Activated B cell treated with CpG ODN at 0.5 μM for 24 hours (primary cell): ENCODE results near the gene ABRAXAS1. TPM values are rescaled to one million over a fixed set of nuclear protein-coding genes. Genes with fewer than 3 reads are reported as not detected.
"Not testable (repeated sequence)": the region's sequence is repeated elsewhere in the genome, so short reads cannot be mapped to it uniquely, and the experiment has no call there.

Experiments used
- ATAC-seq: fragments of 200-7000 bp; cut with Tn5 transposase; one replicate; pipeline ENCODE4 v1.10.0; 2021; ENCODE audit warnings: low read depth, mild to moderate bottlenecking, moderate library complexity
- CTCF ChIA-PET: fragments of 350-600 bp; sonication (Branson Sonifier 250); formaldehyde crosslinking; loops from one replicate; lab custom pipeline; 2021; ENCODE audit warnings: antibody characterized with exemption; lab: Charles Lee
- POLR2A ChIA-PET: fragments of 350-600 bp; sonication (Branson Sonifier 250); formaldehyde crosslinking; loops from one replicate; lab custom pipeline; 2021; ENCODE audit warnings: antibody characterized with exemption; lab: Charles Lee
- DNase-seq: peaks from one replicate; pipeline ENCODE4 v3.0.0; 2022
- H3K27ac Mint-ChIP-seq: one replicate; pipeline ENCODE4 v1.8.0; 2020; ENCODE audit warnings: mixed read lengths
- H3K27me3 Mint-ChIP-seq: one replicate; pipeline ENCODE4 v1.8.0; 2021; ENCODE audit warnings: mixed read lengths
- H3K36me3 Mint-ChIP-seq: one replicate; pipeline ENCODE4 v1.8.0; 2021; ENCODE audit warnings: low read depth, mixed read lengths
- H3K4me1 Mint-ChIP-seq: one replicate; pipeline ENCODE4 v1.8.0; 2021; ENCODE audit warnings: mixed read lengths
- H3K4me3 Mint-ChIP-seq: one replicate; pipeline ENCODE4 v1.8.0; 2020; ENCODE audit warnings: mild to moderate bottlenecking, mixed read lengths
- H3K9me3 Mint-ChIP-seq: one replicate; pipeline ENCODE4 v1.8.0; 2020; ENCODE audit warnings: mixed read lengths
- intact Hi-C: fragments of 100-400 bp; cut with micrococcal nuclease; formaldehyde crosslinking; loops from one replicate; pipeline ENCODE4 v1.15.1; 2024
- total RNA-seq: library from RNA; stranded (reverse); gene quantifications from 2 replicates; pipeline ENCODE4 v1.2.3, GENCODE V29; 2022
- TF ChIP-seq, protein P1 (sequence below): fragments of 200-600 bp; IDR thresholded peaks from one replicate; pipeline ENCODE4 v1.8.0; 2022; ENCODE audit warnings: antibody characterized with exemption, mild to moderate bottlenecking

Gene ABRAXAS1
- total RNA-seq, 1 donor from 2014 or later = 23.5 TPM

DNA sequence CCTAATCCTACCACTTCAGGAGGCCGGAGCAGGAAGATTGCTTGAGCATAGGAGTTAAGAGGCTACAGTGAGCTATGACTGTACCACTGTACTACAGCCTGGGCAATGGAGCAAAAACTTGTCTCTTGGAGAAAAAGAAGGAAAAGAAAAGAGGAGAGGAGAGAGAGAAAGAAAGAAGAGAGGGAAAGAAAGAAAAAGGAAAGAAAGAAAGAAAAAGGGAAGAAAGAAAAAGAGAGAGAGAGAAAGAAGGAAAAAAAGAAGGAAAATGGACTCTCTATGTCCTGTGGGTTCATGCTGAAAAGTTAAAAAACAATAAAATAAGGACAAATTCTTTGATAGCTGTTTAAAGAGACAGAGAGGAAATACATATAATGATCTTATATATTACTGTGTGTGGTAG is 13.3 kb upstream of the ABRAXAS1 start:
- Mint-ChIP-seq H3K27ac (no peak overlapping the region), H3K4me3 (no peak overlapping the region)

DNA sequence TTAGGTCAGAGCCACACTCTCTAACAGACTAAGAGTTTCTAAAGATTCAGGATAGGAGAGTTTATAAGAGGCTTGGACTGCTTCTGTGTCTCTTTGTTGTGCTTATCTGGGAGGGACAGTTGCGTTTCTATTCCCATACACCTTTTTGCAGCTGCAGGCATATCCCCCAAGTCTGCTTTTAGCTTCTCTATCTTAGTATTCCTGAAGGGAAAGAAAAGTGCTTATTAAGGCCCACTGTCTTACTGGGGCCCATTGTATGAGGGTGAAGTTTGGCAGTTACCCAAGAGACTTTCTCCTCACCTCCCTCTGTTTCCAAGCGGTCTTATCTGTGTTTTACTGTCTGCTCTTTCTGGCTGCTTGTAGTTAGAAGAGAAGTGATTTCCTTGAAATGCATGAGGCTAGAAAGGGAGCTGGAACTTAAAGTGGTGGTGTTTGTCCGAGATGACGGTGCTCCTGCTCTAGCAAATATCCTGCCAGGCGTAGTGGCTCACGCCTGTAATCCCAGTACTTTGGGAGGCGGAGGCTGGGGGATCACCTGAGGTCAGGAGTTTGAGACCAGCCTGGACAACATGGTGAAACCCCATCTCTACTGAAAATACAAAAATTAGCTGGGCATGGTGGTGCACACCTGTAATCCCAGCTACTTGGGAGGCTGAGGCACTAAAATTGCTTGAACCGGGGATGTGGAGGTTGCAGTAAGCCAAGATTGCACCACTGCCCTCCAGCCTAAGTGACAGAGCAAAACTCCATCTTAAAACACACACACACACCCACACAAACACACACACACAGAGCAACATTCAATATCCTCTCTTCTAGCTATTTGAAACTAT is 11.4 kb upstream of the ABRAXAS1 start:
- DNase-seq, H3K36me3 Mint-ChIP-seq, intact Hi-C loops, POLR2A ChIA-PET, H3K4me3 Mint-ChIP-seq, ATAC-seq, H3K27ac Mint-ChIP-seq, H3K9me3 Mint-ChIP-seq, H3K4me1 Mint-ChIP-seq, H3K27me3 Mint-ChIP-seq, CTCF ChIA-PET: not testable (repeated sequence)

More for the DNA sequence above, 13.3 kb upstream of the ABRAXAS1 start:
- ChIA-PET POLR2A (interaction anchor here (0.7 kb wide), 1 partner anchor 148 kb away, joined by 5 read pairs; no protein-coding TSS in a partner anchor), CTCF (interaction anchor here (0.8 kb wide), 1 partner anchor 13 kb away, joined by 3 read pairs; the partner anchor contains the start of gene ABRAXAS1)
- DNase-seq = no peak
- no peaks in the 10 kb centered on the region for H3K9me3 Mint-ChIP-seq
- TF ChIP-seq, protein P1, sequence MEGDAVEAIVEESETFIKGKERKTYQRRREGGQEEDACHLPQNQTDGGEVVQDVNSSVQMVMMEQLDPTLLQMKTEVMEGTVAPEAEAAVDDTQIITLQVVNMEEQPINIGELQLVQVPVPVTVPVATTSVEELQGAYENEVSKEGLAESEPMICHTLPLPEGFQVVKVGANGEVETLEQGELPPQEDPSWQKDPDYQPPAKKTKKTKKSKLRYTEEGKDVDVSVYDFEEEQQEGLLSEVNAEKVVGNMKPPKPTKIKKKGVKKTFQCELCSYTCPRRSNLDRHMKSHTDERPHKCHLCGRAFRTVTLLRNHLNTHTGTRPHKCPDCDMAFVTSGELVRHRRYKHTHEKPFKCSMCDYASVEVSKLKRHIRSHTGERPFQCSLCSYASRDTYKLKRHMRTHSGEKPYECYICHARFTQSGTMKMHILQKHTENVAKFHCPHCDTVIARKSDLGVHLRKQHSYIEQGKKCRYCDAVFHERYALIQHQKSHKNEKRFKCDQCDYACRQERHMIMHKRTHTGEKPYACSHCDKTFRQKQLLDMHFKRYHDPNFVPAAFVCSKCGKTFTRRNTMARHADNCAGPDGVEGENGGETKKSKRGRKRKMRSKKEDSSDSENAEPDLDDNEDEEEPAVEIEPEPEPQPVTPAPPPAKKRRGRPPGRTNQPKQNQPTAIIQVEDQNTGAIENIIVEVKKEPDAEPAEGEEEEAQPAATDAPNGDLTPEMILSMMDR = no peak
- no peak for ATAC-seq
- H3K27me3 Mint-ChIP-seq = no peaks in the 10 kb centered on the region
- intact Hi-C loops = no loop called here
- no peaks in the 10 kb centered on the region for H3K36me3 Mint-ChIP-seq
- H3K4me1 Mint-ChIP-seq = no peaks in the 10 kb centered on the region

DNA sequence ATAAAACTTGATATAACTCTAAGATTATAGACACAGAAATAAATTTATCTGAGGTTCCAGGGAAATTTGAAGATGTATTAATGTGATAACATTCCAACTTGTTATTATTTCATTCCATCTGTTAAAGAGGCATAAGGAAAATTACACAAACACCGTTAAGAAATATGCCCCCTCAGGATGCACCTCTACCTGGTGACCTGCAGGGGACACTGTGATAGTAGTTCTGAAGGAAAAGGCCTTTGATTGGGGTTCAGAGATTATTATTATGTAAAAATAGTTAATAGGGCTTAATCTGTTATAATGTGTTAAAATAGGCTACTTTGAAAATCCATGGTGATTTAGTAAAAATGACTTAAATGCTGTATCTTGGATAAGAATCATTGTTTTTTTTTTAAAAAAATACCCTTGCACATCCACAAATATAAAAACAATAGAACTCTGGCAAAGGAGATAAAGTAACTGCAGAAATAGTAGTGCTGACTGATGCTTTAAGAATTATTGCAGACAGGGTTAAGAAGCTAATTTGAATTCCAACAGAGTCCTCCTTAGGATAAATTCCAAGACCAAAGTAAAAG is 6.1 kb upstream of the ABRAXAS1 start:
- ATAC-seq (peak; percentile 68), DNase-seq (no peak)
- TF ChIP-seq, protein P1 = peak; percentile 80
- Mint-ChIP-seq H3K4me3 (no peak overlapping the region), H3K27me3 (no peaks in the 10 kb centered on the region), H3K9me3 (no peaks in the 10 kb centered on the region), H3K27ac (no peak overlapping the region), H3K4me1 (peaks cover 1% of the 10 kb centered on the region), H3K36me3 (no peaks in the 10 kb centered on the region)
- POLR2A ChIA-PET = no interaction called here
- intact Hi-C loops = loop anchor here (1.0 kb wide), 2 partner anchors 91 to 149 kb away; no protein-coding TSS in a partner anchor
- CTCF ChIA-PET = interaction anchor here (0.9 to 4.8 kb wide), 7 partner anchors 33 to 154 kb away, joined by 3 to 19 read pairs (median 5); no protein-coding TSS in a partner anchor

DNA sequence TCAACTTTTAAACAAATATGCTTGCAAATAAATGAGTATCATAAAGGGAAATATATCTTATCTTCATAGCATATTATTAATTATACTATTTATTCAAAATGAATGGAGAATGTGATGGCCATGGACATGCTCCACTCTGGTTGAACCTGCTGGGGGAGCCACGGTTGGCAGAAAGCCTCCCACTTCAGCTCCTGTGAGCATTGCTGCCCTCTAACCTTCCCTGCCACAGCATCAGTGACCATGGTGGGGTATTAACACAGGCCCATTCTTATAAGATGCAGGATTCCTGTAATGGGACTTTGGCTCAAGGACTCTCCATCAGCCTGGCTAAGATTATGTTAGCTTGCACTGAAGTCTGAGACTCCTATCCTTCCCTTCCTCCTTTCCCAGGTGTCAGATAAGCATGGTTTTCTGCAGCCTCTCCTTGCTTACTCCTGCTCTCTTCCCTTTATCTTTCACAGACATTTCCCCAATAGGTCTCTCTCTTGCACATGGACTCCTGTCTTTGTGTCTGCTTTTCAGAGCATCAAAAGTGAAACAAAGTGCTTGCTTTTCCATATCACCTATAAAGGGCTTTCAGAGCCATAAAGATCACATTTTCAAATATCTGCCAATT is 4.9 kb upstream of the ABRAXAS1 start:
- DNase-seq (no peak), ATAC-seq (no peak)
- Mint-ChIP-seq H3K36me3 (no peaks in the 10 kb centered on the region), H3K4me1 (peaks cover 7% of the 10 kb centered on the region), H3K4me3 (no peak overlapping the region), H3K9me3 (no peaks in the 10 kb centered on the region), H3K27ac (no peak overlapping the region), H3K27me3 (no peaks in the 10 kb centered on the region)
- TF ChIP-seq, protein P1 = no peak
- POLR2A ChIA-PET = interaction anchor here (0.6 kb wide), 1 partner anchor 53 kb away, joined by 5 read pairs; no protein-coding TSS in a partner anchor
- CTCF ChIA-PET = interaction anchor here (0.7 to 4.8 kb wide), 3 partner anchors 152 to 694 kb away, joined by 3 to 19 read pairs (median 14); no protein-coding TSS in a partner anchor
- intact Hi-C loops = loop anchor here (10.0 kb wide), 2 partner anchors 1025 to 1205 kb away; no protein-coding TSS in a partner anchor

DNA sequence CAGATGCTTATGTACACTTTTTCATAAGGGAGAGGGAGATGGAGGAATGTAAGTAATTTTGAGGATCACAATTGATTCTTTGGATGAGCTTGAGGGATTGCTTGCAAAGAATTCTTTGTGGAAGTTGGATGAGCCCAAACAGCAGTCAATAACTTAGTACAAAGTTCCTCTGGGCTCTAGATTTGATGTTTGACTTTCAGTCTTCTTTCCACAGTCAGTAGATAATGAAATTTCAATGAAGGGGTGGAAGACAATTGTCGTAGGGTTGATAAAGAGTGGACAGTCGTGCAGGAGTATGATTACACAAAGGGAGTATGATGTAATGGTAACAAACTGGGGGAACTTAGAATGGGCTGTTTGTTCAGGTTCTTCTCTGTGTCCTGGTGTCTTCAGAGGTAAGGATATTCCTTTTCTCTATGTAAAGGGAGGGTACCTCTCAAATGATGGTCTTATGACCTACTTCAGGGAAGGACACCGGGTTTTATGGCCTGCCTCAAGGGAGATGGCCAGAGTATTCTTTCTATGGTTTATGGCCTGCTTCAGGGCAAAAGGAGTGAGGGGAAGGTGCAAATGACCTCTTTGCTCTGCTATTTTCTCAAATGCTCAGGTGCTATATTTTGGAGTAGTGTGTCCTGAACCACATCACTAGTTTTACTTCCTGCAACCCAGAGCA is 1.7 kb upstream of the ABRAXAS1 start:
- no peaks in the 10 kb centered on the region for H3K27me3 Mint-ChIP-seq
- H3K4me3 Mint-ChIP-seq = no peak overlapping the region
- CTCF ChIA-PET = interaction anchor here (0.6 kb wide), 1 partner anchor 112 kb away, joined by 5 read pairs; no protein-coding TSS in a partner anchor
- TF ChIP-seq, protein P1 = no peak
- peaks cover 19% of the 10 kb centered on the region for H3K4me1 Mint-ChIP-seq
- ATAC-seq (no peak), DNase-seq (no peak)
- POLR2A ChIA-PET = interaction anchor here (1.6 to 3.9 kb wide), 2 partner anchors 32 to 49 kb away, joined by 6 to 29 read pairs; partner anchors contain the start of genes GPAT3, HELQ and MRPS18C
- H3K36me3 Mint-ChIP-seq = peaks cover 4% of the 10 kb centered on the region
- H3K9me3 Mint-ChIP-seq = no peaks in the 10 kb centered on the region
- no peak overlapping the region for H3K27ac Mint-ChIP-seq
- intact Hi-C loops = loop anchor here (10.0 kb wide), 2 partner anchors 1022 to 1202 kb away; no protein-coding TSS in a partner anchor
